Measurements from ENCODE around the gene PAQR5. TPM values are rescaled to one million over a fixed set of nuclear protein-coding genes. Genes with fewer than 3 reads are reported as not detected.
"Not testable (repeated sequence)": the region's sequence is repeated elsewhere in the genome, so short reads cannot be mapped to it uniquely, and the experiment has no call there.

The PAQR5 gene
- total and polyA plus RNA-seq, 9 of the 15 experiments (the other 6 are each of a cell fraction or from before 2014, with no cell fraction given): 0.04 to 0.08 TPM; not detected in 7

DNA sequence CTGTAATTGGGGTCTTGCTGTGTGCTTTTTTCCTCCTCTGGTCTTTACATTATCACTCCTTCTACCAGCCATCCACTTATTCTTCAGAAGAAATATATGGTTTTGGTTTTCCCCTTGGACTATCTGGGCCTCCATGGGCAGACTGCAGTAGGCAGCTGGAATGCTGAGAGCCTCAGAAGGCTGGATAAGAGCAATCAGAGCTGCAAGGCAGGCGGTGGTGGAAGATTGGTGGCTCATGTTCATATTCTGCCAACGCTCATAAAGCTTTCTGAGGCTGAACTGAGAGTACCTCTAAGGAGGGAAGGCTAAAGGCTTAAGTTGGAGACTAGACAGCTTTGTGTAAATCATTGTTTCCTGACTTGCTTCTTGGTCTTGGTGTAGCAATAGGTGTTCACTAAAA, 148.2 kb downstream of the PAQR5 start:
- Histone ChIP-seq H3K9ac (ENCODE audit: insufficient read depth in 1 of 2, low read depth in 2 of 2, low read length in 2 of 2) (no peak overlapping the region; a peak in 1 of 4 replicates), H3K4me1 (replicated peaks in 1 of 2; ENCODE audit: control insufficient read depth in 2 of 2, insufficient read depth in 2 of 2, low read length in 2 of 2) (peaks cover 0 to 4% of the 10 kb centered on the region in 2 experiments; a peak in 1 of 5 replicates), H3K79me2 (ENCODE audit: control insufficient read depth, insufficient read depth, low read length) (peaks cover 10% of the 10 kb centered on the region; the same call in 2 of the 3 replicates), H2AFZ (ENCODE audit: low read depth, low read length) (no peak overlapping the region), H4K20me1 (replicated peaks; ENCODE audit: control insufficient read depth, insufficient read depth, low read length) (no peaks in the 10 kb centered on the region), H3K9me1 (ENCODE audit: control insufficient read depth, insufficient read depth, low read length) (no peaks in the 10 kb centered on the region), H3K4me3 (no peak overlapping the region), H3K9me3 (replicated peaks; ENCODE audit: control insufficient read depth, insufficient read depth, low read depth, low read length) (no peaks in the 10 kb centered on the region), H3K27me3 (ENCODE audit: control insufficient read depth in 2 of 2, insufficient read depth in 2 of 2, low read length in 2 of 2) (no peaks in the 10 kb centered on the region), H3K27ac (ENCODE audit: extremely low read depth, low read depth, low read length) (no peak overlapping the region), H3K36me3 (ENCODE audit: control insufficient read depth, insufficient read depth, low read length) (peaks cover 67% of the 10 kb centered on the region), H3K4me2 (ENCODE audit: insufficient read depth, low read length) (no peak overlapping the region)
- no TSS peak for BruUV-seq (replicated peaks)
- TF ChIP-seq PTRF (tag; IDR thresholded peaks at IDR 0.05): no peak
- TF ChIP-seq SP1 (CRISPR knock-in tag; IDR thresholded peaks at IDR 0.05): no peak
- CTCF ChIA-PET (ENCODE audit: low intra/inter-chr PET ratio): no interaction called here
- ATAC-seq (no peak), FAIRE-seq (no peak), DNase-seq (ENCODE audit: extremely low read depth in 1 of 4, low spot score in 3 of 4) (no peak)
- WGBS (ENCODE audit: insufficient coverage, low coverage, missing lambda C conversion rate): 95% methylated on average over 2 of the region's 2 CpGs
- in situ Hi-C loops (cut with MboI): no loop called here
- POLR2A ChIA-PET: interaction anchor here (0.8 to 1.2 kb wide), 2 partner anchors 8 to 29 kb away, joined by 4 read pairs; no protein-coding TSS in a partner anchor
- intact Hi-C loops (cut with micrococcal nuclease): no loop called here

GRCh38 chr15:69450221-69450620, 151.5 kb downstream of the PAQR5 start:
- CTCF ChIA-PET (ENCODE audit: low intra/inter-chr PET ratio); H3K27me3 ChIP-seq (ENCODE audit: control insufficient read depth in 2 of 2, insufficient read depth in 2 of 2, low read length in 2 of 2); in situ Hi-C loops (cut with MboI); H3K4me1 ChIP-seq (replicated peaks in 1 of 2; ENCODE audit: control insufficient read depth in 2 of 2, insufficient read depth in 2 of 2, low read length in 2 of 2); ATAC-seq; H3K4me3 ChIP-seq; H3K4me2 ChIP-seq (ENCODE audit: insufficient read depth, low read length); H3K9me1 ChIP-seq (ENCODE audit: control insufficient read depth, insufficient read depth, low read length); FAIRE-seq; H3K27ac ChIP-seq (ENCODE audit: extremely low read depth, low read depth, low read length); H3K9ac ChIP-seq (ENCODE audit: insufficient read depth in 1 of 2, low read depth in 2 of 2, low read length in 2 of 2); H2AFZ ChIP-seq (ENCODE audit: low read depth, low read length); DNase-seq (ENCODE audit: extremely low read depth in 1 of 4, low spot score in 3 of 4); BruUV-seq (replicated peaks); H3K9me3 ChIP-seq (replicated peaks; ENCODE audit: control insufficient read depth, insufficient read depth, low read depth, low read length): not testable (repeated sequence)
- Histone ChIP-seq H3K79me2 (ENCODE audit: control insufficient read depth, insufficient read depth, low read length) (peaks cover 41% of the 10 kb centered on the region), H3K36me3 (ENCODE audit: control insufficient read depth, insufficient read depth, low read length) (peaks cover 58% of the 10 kb centered on the region), H4K20me1 (replicated peaks; ENCODE audit: control insufficient read depth, insufficient read depth, low read length) (peaks cover 23% of the 10 kb centered on the region)
- WGBS (ENCODE audit: insufficient coverage, low coverage, missing lambda C conversion rate): 90% methylated on average over 4 of the region's 4 CpGs
- POLR2A ChIA-PET: interaction anchor here (0.8 to 5.9 kb wide), 4 partner anchors 12 to 723 kb away, joined by 3 to 127 read pairs (median 30); no protein-coding TSS in a partner anchor
- intact Hi-C loops (cut with micrococcal nuclease): loop anchor here (5.0 kb wide), 1 partner anchor 33 kb away; no protein-coding TSS in a partner anchor
